G401 (cell line): ENCODE data around the gene ADGRF1. TPM values are rescaled to one million over a fixed set of nuclear protein-coding genes. Genes with fewer than 3 reads are reported as not detected.
"Not testable (repeated sequence)": the region's sequence is repeated elsewhere in the genome, so short reads cannot be mapped to it uniquely, and the experiment has no call there.

Source experiments
- DNase-seq: peaks from one replicate; pipeline ENCODE4 v3.0.0-alpha.2; 2015; ENCODE audit warnings: low spot score
- in situ Hi-C: cut with HindIII; loops from 2 replicates; pipeline ENCODE4 v1.10.0; 2016; ENCODE audit warnings: low sequenced_read_pairs, mixed read lengths
- total RNA-seq: library from RNA; depleted of rRNA; stranded (reverse); fragments of >200 nt; shearing (Covaris generic); gene quantifications from 2 replicates; pipeline ENCODE4 v1.2.3, GENCODE V29; 2014

The ADGRF1 gene
- total RNA-seq, 1 experiment from 2014 or later: not detected

DNA sequence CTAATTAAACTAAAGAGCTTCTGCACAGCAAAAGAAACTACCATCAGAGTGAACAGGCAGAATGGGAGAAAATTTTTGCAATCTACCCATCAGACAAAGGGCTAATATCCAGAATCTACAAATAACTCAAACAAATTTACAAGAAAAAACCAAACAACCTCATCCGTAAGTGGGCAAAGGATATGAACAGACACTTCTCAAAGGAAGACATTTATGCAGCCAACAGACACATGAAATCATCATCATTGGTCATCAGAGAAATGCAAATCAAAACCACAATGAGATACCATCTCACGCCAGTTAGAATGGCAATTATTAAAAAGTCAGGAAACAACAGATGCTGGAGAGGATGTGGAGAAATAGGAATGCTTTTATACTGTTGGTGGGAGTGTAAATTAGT is 49.7 kb downstream of the ADGRF1 start:
- in situ Hi-C loops, DNase-seq: not testable (repeated sequence)

GRCh38 chr6:46990818-46991510 is 51.2 kb downstream of the ADGRF1 start:
- in situ Hi-C loops: not testable (repeated sequence)
- DNase-seq: peak; percentile 66

GRCh38 chr6:46990031-46990644 is 52.0 kb downstream of the ADGRF1 start:
- DNase-seq: no peak
- in situ Hi-C loops: no loop called here

GRCh38 chr6:46989398-46989797 is 52.7 kb downstream of the ADGRF1 start:
- in situ Hi-C loops: no loop called here
- peak; percentile 86 for DNase-seq

DNA sequence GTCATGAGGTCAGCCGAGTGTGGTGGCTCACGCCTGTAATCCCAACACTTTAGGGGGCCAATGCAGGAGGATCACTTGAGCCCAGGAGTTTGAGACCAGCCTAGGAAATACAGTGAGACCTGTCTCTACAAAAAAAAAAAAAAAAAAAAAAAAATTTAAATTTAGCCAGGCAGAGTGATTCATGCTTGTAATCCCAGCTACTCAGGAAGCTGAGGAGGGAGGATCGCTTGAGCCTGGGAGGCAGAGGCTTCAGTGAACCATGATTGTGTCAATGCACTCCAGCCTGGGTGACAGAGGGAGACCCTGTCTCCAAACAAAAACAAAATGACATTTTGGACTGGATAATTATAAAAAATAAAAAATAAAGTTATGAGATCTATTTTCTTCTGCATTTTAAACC is 56.2 kb downstream of the ADGRF1 start:
- in situ Hi-C loops: no loop called here
- DNase-seq: no peak

DNA sequence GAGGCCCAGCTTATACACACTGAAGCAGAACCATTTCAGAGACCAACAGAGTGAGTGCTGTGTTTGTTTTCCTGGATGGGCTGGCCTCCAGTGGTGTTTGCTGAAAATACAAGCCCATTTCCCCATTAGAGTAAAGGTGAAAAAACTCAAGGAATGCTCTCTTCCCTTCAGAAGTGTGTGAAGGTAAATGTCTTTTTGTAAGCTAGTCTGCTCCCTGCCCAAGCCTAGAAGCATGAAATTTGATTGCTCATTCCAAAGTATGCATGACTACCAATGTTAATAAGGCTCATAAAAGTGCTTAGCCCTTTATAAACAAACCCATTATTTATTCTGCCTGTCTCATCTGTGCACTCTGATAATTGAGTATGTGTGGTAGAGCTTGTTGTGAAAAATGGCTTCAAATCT is 59.1 kb downstream of the ADGRF1 start:
- DNase-seq: no peak
- in situ Hi-C loops: no loop called here

DNA sequence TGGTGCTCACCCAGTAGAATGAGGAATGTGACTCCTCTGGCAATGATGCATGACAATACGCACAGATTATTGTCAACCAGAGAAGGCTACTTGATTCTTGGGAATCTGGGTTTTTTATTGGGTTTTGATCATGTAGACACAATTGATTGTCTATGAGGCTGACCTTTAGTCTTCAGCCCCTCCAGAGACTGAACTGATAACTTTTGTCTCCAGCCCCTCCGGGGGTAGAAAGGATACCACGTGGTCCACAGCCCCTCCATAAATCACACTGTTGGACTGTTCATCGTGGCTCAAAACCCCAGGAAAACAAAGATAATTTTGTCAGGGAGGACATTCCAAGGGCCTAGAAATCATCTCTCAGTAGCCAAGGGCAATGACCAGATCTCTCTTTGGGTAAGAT is 62.9 kb downstream of the ADGRF1 start:
- no peak for DNase-seq
- in situ Hi-C loops: no loop called here

DNA sequence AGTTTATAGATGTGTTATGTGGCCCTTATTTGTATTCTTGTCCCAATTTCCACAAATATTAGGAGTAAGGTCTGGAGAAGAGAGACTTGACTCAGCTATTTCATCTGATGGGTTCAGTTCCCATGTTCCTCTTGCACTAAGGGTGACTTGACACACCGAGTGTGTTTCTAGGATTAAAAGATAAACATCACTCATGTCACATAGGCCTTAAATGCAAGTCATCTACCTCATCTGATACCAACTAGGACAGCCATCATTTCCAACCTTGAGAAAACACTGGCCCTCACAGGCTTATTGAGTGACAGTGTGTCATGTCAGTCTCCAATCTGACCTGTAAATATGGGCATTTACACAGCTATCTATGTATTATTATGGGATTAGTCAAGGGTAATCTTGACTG is 67.3 kb downstream of the ADGRF1 start:
- in situ Hi-C loops: no loop called here
- no peak for DNase-seq

DNA sequence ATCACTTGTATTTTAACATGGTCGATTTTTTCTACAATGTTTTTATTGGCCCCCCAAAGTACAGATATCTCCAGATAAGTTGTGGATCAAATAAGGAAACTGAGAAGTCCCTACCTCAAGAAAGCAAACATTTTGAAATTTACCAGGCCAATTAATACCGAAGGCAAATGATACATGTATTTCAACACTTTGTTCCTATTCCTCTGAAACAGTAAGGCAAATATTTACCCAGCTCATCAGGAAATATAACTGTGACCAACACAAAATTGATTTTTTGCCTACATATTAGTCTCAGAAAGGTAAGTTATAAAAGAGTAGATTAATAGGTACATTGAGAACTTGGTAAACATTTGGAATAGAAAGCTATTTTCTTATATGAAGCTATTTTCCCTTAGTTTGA is 69.1 kb downstream of the ADGRF1 start:
- DNase-seq: no peak
- in situ Hi-C loops: no loop called here

- in situ Hi-C loops: no loop called here
- DNase-seq: no peak
Observed at GRCh38 chr6:46972531-46972930, 69.6 kb downstream of the ADGRF1 start.

- in situ Hi-C loops: no loop called here
- no peak for DNase-seq
Observed at GRCh38 chr6:46969206-46969605, 72.9 kb downstream of the ADGRF1 start.

- no peak for DNase-seq
- in situ Hi-C loops: no loop called here
Observed at GRCh38 chr6:46967826-46968349, 74.2 kb downstream of the ADGRF1 start.

GRCh38 chr6:46964716-46965519 is 77.2 kb downstream of the ADGRF1 start:
- in situ Hi-C loops: no loop called here
- no peak for DNase-seq

DNA sequence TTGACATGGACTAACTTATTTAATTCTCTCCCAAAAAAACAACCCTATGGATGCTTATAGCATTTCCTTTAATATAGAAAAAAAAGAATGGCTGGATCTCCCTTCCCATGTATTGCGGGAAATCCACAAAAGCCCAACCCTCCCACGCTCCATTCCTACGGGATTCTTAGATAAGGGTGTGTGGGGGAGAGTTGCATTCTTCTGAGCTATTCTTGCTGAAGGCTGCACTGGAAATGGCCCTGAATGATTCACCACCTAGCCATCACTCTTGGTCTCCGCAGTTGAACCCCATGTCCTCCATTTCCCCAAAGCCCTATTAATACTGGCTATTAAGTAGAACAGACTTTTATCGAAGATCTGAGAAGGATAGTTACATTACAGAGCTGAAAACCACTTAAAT is 78.5 kb downstream of the ADGRF1 start:
- DNase-seq: no peak
- in situ Hi-C loops: no loop called here

DNA sequence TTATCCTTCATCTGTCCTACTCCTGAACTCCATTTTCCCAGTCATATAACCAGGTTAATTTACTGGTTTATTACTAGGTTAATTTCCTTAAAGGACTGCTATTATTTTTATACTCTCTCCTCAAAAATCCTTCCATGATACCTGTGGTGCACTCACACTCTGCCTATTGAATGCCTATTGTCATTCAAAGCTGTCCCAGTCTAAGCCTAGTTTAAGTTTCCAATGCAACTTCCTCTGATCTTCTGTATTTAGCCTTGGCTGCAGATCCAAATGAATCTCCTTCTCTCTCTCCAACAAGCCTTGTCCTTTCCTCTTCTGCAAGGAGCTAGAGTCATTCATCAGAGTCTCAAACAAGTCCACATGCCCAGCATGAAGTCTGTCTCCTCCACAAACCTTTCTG is 79.1 kb downstream of the ADGRF1 start:
- no peak for DNase-seq
- in situ Hi-C loops: no loop called here

GRCh38 chr6:46961711-46962110 is 80.4 kb downstream of the ADGRF1 start:
- in situ Hi-C loops: no loop called here

DNA sequence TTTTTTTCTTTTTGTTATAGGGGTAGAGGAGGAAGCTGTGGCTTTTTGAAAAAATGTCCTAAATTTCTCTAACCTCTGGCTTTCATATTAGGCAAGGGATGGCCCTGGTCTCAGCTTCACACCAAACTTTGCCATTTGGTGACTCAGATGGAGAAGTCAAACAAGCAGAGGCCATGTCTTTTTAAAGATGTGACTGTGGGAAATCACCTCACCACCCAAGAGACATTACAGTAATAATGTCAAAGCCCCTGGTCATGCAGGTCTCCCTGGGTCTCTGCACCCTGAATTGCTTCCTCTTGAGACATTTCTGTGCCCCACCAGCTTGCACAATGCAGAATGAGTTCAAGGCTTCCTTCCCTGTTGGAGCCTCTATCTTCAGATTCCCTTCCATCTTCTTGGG is 80.9 kb downstream of the ADGRF1 start:
- DNase-seq: no peak
- in situ Hi-C loops: no loop called here

More at GRCh38 chr6:46961711-46962110, 80.4 kb downstream of the ADGRF1 start:
- no peak for DNase-seq

- in situ Hi-C loops: no loop called here
- DNase-seq: no peak
Observed at GRCh38 chr6:46959419-46959818, 82.7 kb downstream of the ADGRF1 start.

GRCh38 chr6:46956409-46956808 is 85.7 kb downstream of the ADGRF1 start:
- DNase-seq: no peak
- in situ Hi-C loops: no loop called here

DNA sequence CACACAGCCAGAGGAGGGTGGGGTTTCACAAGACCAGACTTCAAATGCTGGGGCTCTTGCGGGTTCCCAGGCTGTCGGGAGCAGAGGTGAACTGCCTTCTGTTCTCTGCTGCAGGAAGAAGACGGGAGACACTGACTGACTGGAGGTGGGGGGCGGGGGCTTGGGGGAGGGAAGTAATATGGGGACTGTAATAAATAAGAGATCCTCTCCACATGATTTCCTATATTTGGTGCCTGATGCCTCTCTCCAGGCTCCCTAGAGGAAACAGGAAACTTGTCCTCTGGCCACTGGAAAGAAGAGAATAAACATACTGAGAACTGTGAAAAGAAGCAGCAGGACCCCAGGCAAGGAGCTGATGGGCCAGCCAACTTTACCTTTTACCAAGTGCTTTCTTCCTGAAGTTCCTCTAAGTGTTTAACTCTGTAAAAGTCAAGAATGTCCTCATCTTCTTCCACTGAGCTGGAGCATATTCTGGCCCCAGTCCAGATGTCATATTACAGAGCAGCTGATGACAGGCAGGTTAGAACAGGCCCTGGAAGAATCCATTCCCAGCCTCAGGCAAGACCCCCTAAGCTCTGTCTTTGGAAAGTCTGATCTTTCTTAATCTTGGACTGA is 87.2 kb downstream of the ADGRF1 start:
- DNase-seq: no peak
- in situ Hi-C loops: no loop called here
